Transverse colon (tissue), 4 donors: ENCODE measurements around the gene HIVEP3. TPM values are rescaled to one million over a fixed set of nuclear protein-coding genes. Genes with fewer than 3 reads are reported as not detected.

Source experiments
- DNase-seq: peaks from one replicate; pipeline ENCODE4 v3.0.0-alpha.2; 2019
- H3K27ac ChIP-seq, 4 donors: fragments of 200-600 bp; sonication (generic); 2 replicates each; pipeline ENCODE4 v1.5.1; 2016 to 2018; ENCODE audit warnings: inconsistent platforms in 4 of 4
- H3K27me3 ChIP-seq: fragments of 200-600 bp; sonication (generic); 2 replicates; pipeline ENCODE4 v1.5.1; 2017; ENCODE audit warnings: inconsistent platforms
- H3K36me3 ChIP-seq, 4 donors: fragments of 200-600 bp; sonication (generic); 2 replicates each; pipeline ENCODE4 v1.5.1; 2017 to 2019; ENCODE audit warnings: inconsistent platforms in 4 of 4
- H3K4me1 ChIP-seq, 4 donors: fragments of 200-600 bp; sonication (generic); 2 replicates each; pipeline ENCODE4 v1.5.1; 2017 to 2020; ENCODE audit warnings: inconsistent platforms in 4 of 4
- H3K4me3 ChIP-seq, 4 donors: fragments of 200-600 bp; sonication (generic); 1 replicate in 1 of 4; 2 replicates in 3 of 4; pipeline versions ENCODE4 v1.5.1 to v1.6.1; 2017 to 2019; ENCODE audit warnings: inconsistent platforms in 4 of 4
- H3K9me3 ChIP-seq, 2 donors: fragments of 200-600 bp; sonication (generic); 2 replicates each; pipeline ENCODE4 v1.5.1; 2017 to 2019; ENCODE audit warnings: inconsistent platforms in 2 of 2
- EP300 ChIP-seq: sonication (generic); formaldehyde crosslinking; IDR thresholded peaks from one replicate; pipeline ENCODE4 v1.6.1; 2017; ENCODE audit warnings: antibody characterized with exemption, low read depth
- POLR2A ChIP-seq: fragments of 450-650 bp; IDR thresholded peaks from one replicate; pipeline ENCODE4 v1.6.1; 2016; ENCODE audit warnings: antibody characterized with exemption, mild to moderate bottlenecking, moderate library complexity
- POLR2AphosphoS5 ChIP-seq, 3 donors: sonication (generic); formaldehyde crosslinking; IDR thresholded peaks; one replicate each; pipeline ENCODE4 v1.6.1; 2016; ENCODE audit warnings: antibody characterized with exemption in 3 of 3
- WGBS, 2 donors: methylation state at CpG; one replicate each; pipeline ENCODE4 v1.1.5; 2018; ENCODE audit warnings: low coverage in 1 of 2; 5-methylcytosine and 5-hydroxymethylcytosine counted together
- in situ Hi-C, 4 donors: fragments of 200-750 bp; cut with MboI; loops; one replicate each; pipeline versions ENCODE4 v1.15.0 to v1.15.1; 2017; ENCODE audit warnings: low sequenced_read_pairs in 3 of 4, low pct_ligation_motif_present in 1 of 4, low pct_unique_long_range_greater_than_20kb in 1 of 4
- intact Hi-C: fragments of 100-400 bp; cut with DNase I; formaldehyde crosslinking; loops from one replicate; pipeline ENCODE4 v1.15.1; 2023; ENCODE audit warnings: low total_unique reads
- total RNA-seq, 4 donors: library from RNA; depleted of rRNA; stranded (reverse); fragments of >200 nt; gene quantifications; one replicate each; pipeline ENCODE4 v1.1.0, GENCODE V29; 2016
- TF ChIP-seq, protein P1 (sequence below), 5 experiments: fragments of 200-600 bp in 3 of 5; fragments of 450-650 bp in 2 of 5; sonication (generic) in 3 of 5; IDR thresholded peaks; 1 replicate in 2 of 5; 2 replicates in 3 of 5; pipeline ENCODE4 v1.5.1; 2016 to 2017; ENCODE audit warnings: antibody characterized with exemption in 5 of 5, inconsistent platforms in 3 of 5, mild to moderate bottlenecking in 2 of 5, moderate library complexity in 1 of 5

HIVEP3 gene
- total RNA-seq, 4 donors from 2014 or later = 3.7 to 15.0 (median 5.2) TPM

DNA sequence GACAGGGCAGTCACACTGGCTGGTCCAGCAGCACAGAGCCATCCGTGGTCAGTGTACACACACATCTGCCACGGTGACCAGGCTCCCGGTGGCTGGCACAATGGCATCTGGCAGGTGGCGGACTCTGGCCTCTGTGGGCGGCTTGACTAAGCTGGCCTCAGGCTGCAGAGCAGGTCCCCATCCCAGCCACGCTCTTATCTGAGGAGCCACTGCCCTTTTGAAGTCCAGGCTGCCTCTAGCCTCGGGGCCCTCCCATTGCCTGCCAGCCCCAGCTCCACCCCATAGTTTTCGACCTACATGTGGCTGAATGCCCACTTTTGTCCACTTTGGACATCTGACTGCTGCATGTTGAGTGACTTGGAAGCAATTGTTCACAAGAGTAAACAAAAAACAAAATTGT, 404.3 kb downstream of the HIVEP3 start:
- Histone ChIP-seq H3K4me1 (peaks cover 14 to 28% (median 24%) of the 10 kb centered on the region in 4 donors), H3K27ac (peak overlapping the region in 3 of 4 donors; percentile 47 to 83 (median 57)), H3K9me3 (no peaks in the 10 kb centered on the region), H3K36me3 (no peaks in the 10 kb centered on the region), H3K27me3 (no peaks in the 10 kb centered on the region), H3K4me3 (no peak overlapping the region)
- in situ Hi-C loops (no loop called here), intact Hi-C loops (no loop called here)
- peak; percentile 71 for DNase-seq
- TF ChIP-seq POLR2A (no peak), POLR2AphosphoS5 (IDR thresholded peaks at IDR 0.05) (peak in 2 of 3 donors; percentile 11 to 19)
- 64% methylated on average over 8 of the region's 8 CpGs; no CpG with 5 or more reads in 1 of the 2 donors for WGBS, 2 donors

- in situ Hi-C loops (no loop called here), intact Hi-C loops (no loop called here)
- TF ChIP-seq POLR2A (no peak), POLR2AphosphoS5 (IDR thresholded peaks at IDR 0.05) (no peak), EP300 (no peak)
- TF ChIP-seq, protein P1, sequence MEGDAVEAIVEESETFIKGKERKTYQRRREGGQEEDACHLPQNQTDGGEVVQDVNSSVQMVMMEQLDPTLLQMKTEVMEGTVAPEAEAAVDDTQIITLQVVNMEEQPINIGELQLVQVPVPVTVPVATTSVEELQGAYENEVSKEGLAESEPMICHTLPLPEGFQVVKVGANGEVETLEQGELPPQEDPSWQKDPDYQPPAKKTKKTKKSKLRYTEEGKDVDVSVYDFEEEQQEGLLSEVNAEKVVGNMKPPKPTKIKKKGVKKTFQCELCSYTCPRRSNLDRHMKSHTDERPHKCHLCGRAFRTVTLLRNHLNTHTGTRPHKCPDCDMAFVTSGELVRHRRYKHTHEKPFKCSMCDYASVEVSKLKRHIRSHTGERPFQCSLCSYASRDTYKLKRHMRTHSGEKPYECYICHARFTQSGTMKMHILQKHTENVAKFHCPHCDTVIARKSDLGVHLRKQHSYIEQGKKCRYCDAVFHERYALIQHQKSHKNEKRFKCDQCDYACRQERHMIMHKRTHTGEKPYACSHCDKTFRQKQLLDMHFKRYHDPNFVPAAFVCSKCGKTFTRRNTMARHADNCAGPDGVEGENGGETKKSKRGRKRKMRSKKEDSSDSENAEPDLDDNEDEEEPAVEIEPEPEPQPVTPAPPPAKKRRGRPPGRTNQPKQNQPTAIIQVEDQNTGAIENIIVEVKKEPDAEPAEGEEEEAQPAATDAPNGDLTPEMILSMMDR (IDR thresholded peaks at IDR 0.05) = no peak
- Histone ChIP-seq H3K27ac (no peak overlapping the region), H3K36me3 (no peaks in the 10 kb centered on the region), H3K9me3 (no peaks in the 10 kb centered on the region), H3K27me3 (no peaks in the 10 kb centered on the region), H3K4me1 (peaks cover 14 to 28% (median 24%) of the 10 kb centered on the region in 4 donors), H3K4me3 (no peak overlapping the region)
- 86 to 93% methylated on average over 3 to 16 of the region's 17 CpGs for WGBS, 2 donors
- no peak for DNase-seq
Measured at GRCh38 chr1:41513383-41513735, 405.4 kb downstream of the HIVEP3 start.

DNA sequence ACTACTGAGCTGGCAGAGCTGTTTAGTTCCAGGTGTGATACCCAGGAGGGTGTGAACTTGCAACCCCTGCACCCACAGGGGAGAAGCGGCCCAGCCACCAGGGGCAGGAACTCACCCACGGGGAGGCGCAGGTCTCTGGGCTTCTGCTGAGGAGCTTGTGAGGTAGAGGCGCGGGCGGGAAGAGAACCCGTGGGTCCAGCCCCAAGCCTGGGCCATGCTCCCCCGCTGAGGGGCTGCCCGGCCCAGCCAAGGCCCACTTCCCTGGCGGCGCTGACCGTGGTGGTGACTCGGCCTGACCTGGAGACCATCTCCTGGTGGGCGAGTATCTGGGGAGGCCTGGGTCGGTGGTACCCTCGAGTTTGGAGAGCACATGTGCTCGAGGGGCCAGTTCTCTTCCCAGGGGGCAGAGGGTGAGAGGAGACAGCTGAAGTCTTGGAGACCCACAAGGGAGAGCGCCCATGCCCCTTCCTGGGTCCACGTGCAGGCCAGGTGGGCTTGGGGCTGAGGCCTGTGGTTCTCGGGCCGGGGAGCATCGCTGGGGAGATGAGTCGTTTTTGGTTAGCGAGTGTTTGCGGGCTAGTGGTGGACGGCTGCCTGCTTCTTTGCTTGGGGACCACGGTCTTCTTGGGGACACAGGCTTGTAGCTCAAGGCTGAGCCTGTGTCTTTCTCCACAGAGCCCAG, 405.9 kb downstream of the HIVEP3 start:
- in situ Hi-C loops (no loop called here), intact Hi-C loops (no loop called here)
- no peaks in the 10 kb centered on the region for H3K27me3 ChIP-seq
- H3K4me1 ChIP-seq = peaks cover 14 to 28% (median 24%) of the 10 kb centered on the region in 4 donors
- WGBS, 2 donors = 87 to 94% methylated on average over 6 to 23 of the region's 27 CpGs
- no peaks in the 10 kb centered on the region for H3K9me3 ChIP-seq
- no peaks in the 10 kb centered on the region for H3K36me3 ChIP-seq
- no peak for DNase-seq
- no peak overlapping the region for H3K27ac ChIP-seq
- H3K4me3 ChIP-seq = no peak overlapping the region
- TF ChIP-seq POLR2A (no peak), EP300 (no peak), POLR2AphosphoS5 (IDR thresholded peaks at IDR 0.05) (no peak)
- TF ChIP-seq, protein P1 (IDR thresholded peaks at IDR 0.05) = no peak

- Histone ChIP-seq H3K36me3 (no peaks in the 10 kb centered on the region), H3K4me3 (no peak overlapping the region), H3K27me3 (no peaks in the 10 kb centered on the region), H3K27ac (no peak overlapping the region), H3K9me3 (no peaks in the 10 kb centered on the region), H3K4me1 (peaks cover 10 to 21% (median 17%) of the 10 kb centered on the region in 4 donors)
- no peak for DNase-seq
- in situ Hi-C loops (no loop called here), intact Hi-C loops (no loop called here)
- 92% methylated on average over 7 of the region's 7 CpGs; no CpG with 5 or more reads in 1 of the 2 donors for WGBS, 2 donors
- TF ChIP-seq POLR2A (no peak), POLR2AphosphoS5 (IDR thresholded peaks at IDR 0.05) (no peak)
- TF ChIP-seq, protein P1 (IDR thresholded peaks at IDR 0.05) = no peak
Measured at GRCh38 chr1:41511239-41511540, 407.5 kb downstream of the HIVEP3 start.
